Endothelial cell of umbilical vein (primary cell): Measurements from ENCODE around the gene IFIT5.

Experiments used
- EZH2 ChIP-seq: IDR thresholded peaks from 2 replicates; pipeline ENCODE4 v1.6.1; 2012; ENCODE audit warnings: borderline replicate concordance, low read depth, mild to moderate bottlenecking, moderate library complexity, low read length, inconsistent platforms; ENCODE audit not compliant: severe bottlenecking
- POLR2A ChIP-seq: IDR thresholded peaks from 2 replicates; pipeline ENCODE4 v1.6.1; 2012; ENCODE audit warnings: low read depth, mild to moderate bottlenecking, control low read depth, low read length
- POLR2AphosphoS5 ChIP-seq: IDR thresholded peaks from 2 replicates; pipeline ENCODE4 v1.6.1; 2012; ENCODE audit warnings: low read depth, mild to moderate bottlenecking, control low read depth, low read length, moderate library complexity; ENCODE audit not compliant: insufficient read depth
- TF ChIP-seq, protein P1 (sequence below), 2 donors: IDR thresholded peaks; 1 replicate in 1 of 2; 2 replicates in 1 of 2; pipeline ENCODE4 v1.5.1; 2011; ENCODE audit warnings: low read length in 2 of 2, mild to moderate bottlenecking in 2 of 2, moderate library complexity in 2 of 2, control low read depth in 1 of 2, inconsistent platforms in 1 of 2, low read depth in 1 of 2; ENCODE audit not compliant: insufficient read depth in 1 of 2; ENCODE audit errors: extremely low read depth in 1 of 2

DNA sequence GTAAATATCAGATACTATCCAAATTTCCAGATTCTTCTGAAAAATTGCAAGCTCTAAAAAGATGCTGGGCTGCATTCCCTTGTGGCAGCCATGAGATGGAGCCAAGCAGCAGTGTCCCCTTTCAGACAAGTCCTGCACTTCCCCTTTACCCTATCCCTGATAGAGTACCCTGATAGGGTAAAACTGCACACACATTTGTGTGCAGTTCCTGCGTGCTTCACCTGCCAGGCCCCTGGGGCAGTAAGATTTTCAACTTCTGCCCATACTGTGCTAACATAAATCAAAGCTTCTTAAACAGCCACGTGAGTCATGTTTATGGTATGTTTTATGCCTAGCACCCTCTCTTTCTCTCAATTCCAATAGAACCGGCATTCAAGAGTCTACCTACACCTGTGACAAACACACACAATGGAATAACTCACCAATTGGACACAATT, 52.2 kb downstream of the IFIT5 start:
- TF ChIP-seq, protein P1, sequence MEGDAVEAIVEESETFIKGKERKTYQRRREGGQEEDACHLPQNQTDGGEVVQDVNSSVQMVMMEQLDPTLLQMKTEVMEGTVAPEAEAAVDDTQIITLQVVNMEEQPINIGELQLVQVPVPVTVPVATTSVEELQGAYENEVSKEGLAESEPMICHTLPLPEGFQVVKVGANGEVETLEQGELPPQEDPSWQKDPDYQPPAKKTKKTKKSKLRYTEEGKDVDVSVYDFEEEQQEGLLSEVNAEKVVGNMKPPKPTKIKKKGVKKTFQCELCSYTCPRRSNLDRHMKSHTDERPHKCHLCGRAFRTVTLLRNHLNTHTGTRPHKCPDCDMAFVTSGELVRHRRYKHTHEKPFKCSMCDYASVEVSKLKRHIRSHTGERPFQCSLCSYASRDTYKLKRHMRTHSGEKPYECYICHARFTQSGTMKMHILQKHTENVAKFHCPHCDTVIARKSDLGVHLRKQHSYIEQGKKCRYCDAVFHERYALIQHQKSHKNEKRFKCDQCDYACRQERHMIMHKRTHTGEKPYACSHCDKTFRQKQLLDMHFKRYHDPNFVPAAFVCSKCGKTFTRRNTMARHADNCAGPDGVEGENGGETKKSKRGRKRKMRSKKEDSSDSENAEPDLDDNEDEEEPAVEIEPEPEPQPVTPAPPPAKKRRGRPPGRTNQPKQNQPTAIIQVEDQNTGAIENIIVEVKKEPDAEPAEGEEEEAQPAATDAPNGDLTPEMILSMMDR (IDR thresholded peaks at IDR 0.05; ENCODE audit: extremely low read depth in 1 of 2, insufficient read depth in 1 of 2, low read depth in 1 of 2, low read length in 2 of 2), result peak; percentile 16 to 38
- TF ChIP-seq EZH2, result no peak
- TF ChIP-seq POLR2AphosphoS5, result no peak
- no peak for TF ChIP-seq POLR2A
